ENCODE measurements around the gene CFAP57.

Gene CFAP57

GRCh38 chr1:43302721-43303470 is 130.8 kb downstream of the CFAP57 start:
- no peak for DNase-seq

GRCh38 chr1:43303471-43304313 is 131.6 kb downstream of the CFAP57 start:
- no peak for DNase-seq
